Islet precursor cell (in vitro differentiated cells): Measurements from ENCODE around the gene APOL2.
"Not testable (repeated sequence)": the region's sequence is repeated elsewhere in the genome, so short reads cannot be mapped to it uniquely, and the experiment has no call there.

Experiments used
- DNase-seq: peaks from one replicate; pipeline ENCODE4 v3.0.0-alpha.2; 2018

APOL2 gene

GRCh38 chr22:36261675-36262074 lies 22.3 kb upstream of the APOL2 start:
- DNase-seq: peak; percentile 59

- DNase-seq: peak; percentile 41
Observed at GRCh38 chr22:36259615-36260300, 20.4 kb upstream of the APOL2 start.

GRCh38 chr22:36258701-36259614 lies 19.6 kb upstream of the APOL2 start:
- peak; percentile 78 for DNase-seq

- DNase-seq: peak; percentile 13
Observed at GRCh38 chr22:36257948-36258670, 18.8 kb upstream of the APOL2 start.

GRCh38 chr22:36257308-36257707 lies 18.0 kb upstream of the APOL2 start:
- DNase-seq: peak; percentile 13

GRCh38 chr22:36256478-36256877 lies 17.2 kb upstream of the APOL2 start:
- peak; percentile 34 for DNase-seq

GRCh38 chr22:36255572-36255971 lies 16.2 kb upstream of the APOL2 start:
- not testable (repeated sequence) for DNase-seq

- peak; percentile 37 for DNase-seq
Observed at GRCh38 chr22:36253523-36254490, 14.5 kb upstream of the APOL2 start.

- peak; percentile 50 for DNase-seq
Observed at GRCh38 chr22:36252754-36253522, 13.6 kb upstream of the APOL2 start, which contains the start of gene APOL1. Gene APOL1, plus strand, starts transcription at chr22:36253133. Its CDS starts 1,823 bp downstream, at chr22:36254956.

- DNase-seq: peak; percentile 38
Observed at GRCh38 chr22:36251979-36252608, 12.8 kb upstream of the APOL2 start.

- DNase-seq: peak; percentile 18
Observed at GRCh38 chr22:36250292-36250960, 11.1 kb upstream of the APOL2 start.

GRCh38 chr22:36249160-36249559 lies 9.8 kb upstream of the APOL2 start:
- DNase-seq: no peak

GRCh38 chr22:36247955-36248354 lies 8.6 kb upstream of the APOL2 start:
- DNase-seq: no peak

- DNase-seq: peak; percentile 41
Observed at GRCh38 chr22:36246718-36247117, 7.4 kb upstream of the APOL2 start.

GRCh38 chr22:36245805-36246356 lies 6.6 kb upstream of the APOL2 start:
- peak; percentile 24 for DNase-seq

- DNase-seq: peak; percentile 23
Observed at GRCh38 chr22:36244522-36245391, 5.4 kb upstream of the APOL2 start.

- DNase-seq: peak; percentile 26
Observed at GRCh38 chr22:36243986-36244385, 4.7 kb upstream of the APOL2 start.

- no peak for DNase-seq
Observed at GRCh38 chr22:36239150-36239400, 252 bp downstream of the APOL2 start.
